Endothelial cell of umbilical vein (primary cell): ENCODE data around the gene NSDHL. TPM values are rescaled to one million over a fixed set of nuclear protein-coding genes. Genes with fewer than 3 reads are reported as not detected.

Source experiments
- BruUV-seq: library from RNA; stranded (reverse); fragments of 400-500 nt; replicated peaks from 2 replicates; lab custom pipeline; 2021; lab: Mats Ljungman, UMichigan
- CTCF ChIA-PET: fragments of 300-600, 350-600 bp; sonication (Branson Sonifier 250); formaldehyde crosslinking; loops from one replicate; lab custom pipeline; 2021; ENCODE audit warnings: antibody characterized with exemption, inconsistent platforms; lab: Charles Lee
- POLR2A ChIA-PET: fragments of 300-600, 350-600 bp; sonication (Branson Sonifier 250); formaldehyde crosslinking; loops from one replicate; lab custom pipeline; 2021; ENCODE audit warnings: antibody characterized with exemption, inconsistent platforms; lab: Charles Lee
- DNase-seq: peaks from one replicate; pipeline ENCODE4 v3.0.0-alpha.2; 2011; ENCODE audit warnings: low read depth, low spot score
- FAIRE-seq: peaks from 2 replicates; lab custom pipeline; 2011; peaks lifted over from hg19 to GRCh38; lab: Jason Lieb, UNC
- H2AFZ ChIP-seq: 2 replicates; pipeline ENCODE4 v1.6.0; 2012; ENCODE audit warnings: low read depth, low read length, control low read depth, inconsistent platforms
- H3K27ac ChIP-seq: 2 replicates; pipeline ENCODE4 v1.5.1; 2011; ENCODE audit warnings: low read depth, mild to moderate bottlenecking, control low read depth, low read length, moderate library complexity; ENCODE audit not compliant: insufficient read depth
- H3K27me3 ChIP-seq, 2 experiments: 2 replicates each; pipeline versions ENCODE4 v1.6.0 to v1.6.1; 2011; ENCODE audit warnings: low read length in 2 of 2, mixed read lengths in 1 of 2; ENCODE audit not compliant: control insufficient read depth in 2 of 2, insufficient read depth in 2 of 2
- H3K36me3 ChIP-seq, 2 experiments: 2 replicates in 1 of 2; 3 replicates in 1 of 2; pipeline ENCODE4 v1.5.1; 2011; ENCODE audit warnings: low read length in 2 of 2, mild to moderate bottlenecking in 1 of 2, moderate library complexity in 1 of 2; ENCODE audit not compliant: control insufficient read depth in 2 of 2, insufficient read depth in 2 of 2; ENCODE audit errors: extremely low read depth in 1 of 2
- H3K4me1 ChIP-seq: 3 replicates; pipeline ENCODE4 v1.5.1; 2011; ENCODE audit warnings: mild to moderate bottlenecking, low read length; ENCODE audit not compliant: control insufficient read depth, insufficient read depth; ENCODE audit errors: extremely low read depth
- H3K4me2 ChIP-seq: 2 replicates; pipeline ENCODE4 v1.6.1; 2011; ENCODE audit warnings: low read length, control low read depth, mixed read lengths; ENCODE audit not compliant: insufficient read depth
- H3K4me3 ChIP-seq, 3 experiments: fragments of 200-600 bp in 1 of 3; sonication (generic), shearing (Covaris generic) in 1 of 3; replicated peaks in 1 of 3; 2 replicates each; pipeline ENCODE4 v1.5.1; 2011 to 2016; ENCODE audit warnings: control low read depth in 3 of 3, low read length in 3 of 3, mild to moderate bottlenecking in 2 of 3, inconsistent platforms in 1 of 3, low read depth in 1 of 3, moderate library complexity in 1 of 3; ENCODE audit not compliant: insufficient read depth in 1 of 3
- H3K79me2 ChIP-seq: 2 replicates; pipeline ENCODE4 v1.6.0; 2012; ENCODE audit warnings: low read length, inconsistent platforms; ENCODE audit not compliant: control insufficient read depth, insufficient read depth
- H3K9ac ChIP-seq: replicated peaks from 2 replicates; pipeline ENCODE3; 2011; ENCODE audit warnings: low read length, control low read depth; ENCODE audit not compliant: insufficient read depth; ENCODE audit errors: extremely low read depth
- H3K9me1 ChIP-seq: replicated peaks from 3 replicates; pipeline ENCODE4 v1.6.0; 2011; ENCODE audit warnings: mild to moderate bottlenecking, low read length; ENCODE audit not compliant: control insufficient read depth, insufficient read depth; ENCODE audit errors: extremely low read depth
- H3K9me3 ChIP-seq: replicated peaks from 2 replicates; pipeline ENCODE4 v1.5.1; 2012; ENCODE audit warnings: low read length, inconsistent platforms; ENCODE audit not compliant: control insufficient read depth, insufficient read depth
- H4K20me1 ChIP-seq: replicated peaks from 2 replicates; pipeline ENCODE3; 2011; ENCODE audit warnings: mild to moderate bottlenecking, low read length; ENCODE audit not compliant: control insufficient read depth, insufficient read depth; ENCODE audit errors: extremely low read depth
- EZH2 ChIP-seq: IDR thresholded peaks from 2 replicates; pipeline ENCODE4 v1.6.1; 2012; ENCODE audit warnings: borderline replicate concordance, low read depth, mild to moderate bottlenecking, moderate library complexity, low read length, inconsistent platforms; ENCODE audit not compliant: severe bottlenecking
- FOS ChIP-seq: IDR thresholded peaks from 2 replicates; pipeline ENCODE4 v1.6.1; 2011; ENCODE audit warnings: mild to moderate bottlenecking, low read length, moderate library complexity, borderline replicate concordance; ENCODE audit not compliant: insufficient read depth
- GATA2 ChIP-seq: IDR thresholded peaks from 2 replicates; pipeline ENCODE4 v1.7.0; 2011; ENCODE audit warnings: low read depth, mild to moderate bottlenecking, moderate library complexity, mixed read lengths, low read length; ENCODE audit not compliant: insufficient read length, insufficient read depth
- JUN ChIP-seq: IDR thresholded peaks from 2 replicates; pipeline ENCODE4 v1.6.1; 2011; ENCODE audit warnings: borderline replicate concordance, low read depth; ENCODE audit not compliant: insufficient read length, insufficient read depth
- MYC ChIP-seq: IDR thresholded peaks from one replicate; pipeline ENCODE4 v1.6.1; 2011; ENCODE audit warnings: mild to moderate bottlenecking, low read depth, low read length
- POLR2A ChIP-seq: IDR thresholded peaks from 2 replicates; pipeline ENCODE4 v1.6.1; 2012; ENCODE audit warnings: low read depth, mild to moderate bottlenecking, control low read depth, low read length
- POLR2AphosphoS5 ChIP-seq: IDR thresholded peaks from 2 replicates; pipeline ENCODE4 v1.6.1; 2012; ENCODE audit warnings: low read depth, mild to moderate bottlenecking, control low read depth, low read length, moderate library complexity; ENCODE audit not compliant: insufficient read depth
- dilution Hi-C: fragments of 300-500 bp; cut with MboI; formaldehyde crosslinking; loops from one replicate; pipeline ENCODE4 v1.15.0; 2019; ENCODE audit warnings: low sequenced_read_pairs; ENCODE audit not compliant: extremely low pct_ligation_motif_present
- intact Hi-C: fragments of 100-400 bp; cut with micrococcal nuclease; formaldehyde crosslinking; loops from one replicate; pipeline ENCODE4 v1.10.0; 2022
- polyA plus RNA-seq, 4 experiments: library from polyadenylated mRNA; depleted of rRNA in 3 of 4; stranded (reverse) in 3 of 4; unstranded in 1 of 4; fragments of >200 nt; gene quantifications; 2 replicates each; pipeline versions ENCODE4 v1.2.1 to v1.2.3, GENCODE V29; 2011 to 2012; ENCODE audit warnings: missing spikeins in 1 of 4
- total RNA-seq: library from RNA; stranded (reverse); gene quantifications from 2 replicates; pipeline ENCODE4 v1.2.3, GENCODE V29; 2021
- TF ChIP-seq, protein P1 (sequence below), 2 donors: IDR thresholded peaks; 1 replicate in 1 of 2; 2 replicates in 1 of 2; pipeline ENCODE4 v1.5.1; 2011; ENCODE audit warnings: low read length in 2 of 2, mild to moderate bottlenecking in 2 of 2, moderate library complexity in 2 of 2, control low read depth in 1 of 2, inconsistent platforms in 1 of 2, low read depth in 1 of 2; ENCODE audit not compliant: insufficient read depth in 1 of 2; ENCODE audit errors: extremely low read depth in 1 of 2
- TF ChIP-seq, protein P2 (sequence below): IDR thresholded peaks from 2 replicates; pipeline ENCODE4 v1.6.1; 2011; ENCODE audit not compliant: insufficient read depth, insufficient read length

The NSDHL gene
- total and polyA plus RNA-seq, 2 donors (not counting 3 experiments of a cell fraction or from before 2014, with no cell fraction given), result 40.0 to 43.7 TPM

DNA sequence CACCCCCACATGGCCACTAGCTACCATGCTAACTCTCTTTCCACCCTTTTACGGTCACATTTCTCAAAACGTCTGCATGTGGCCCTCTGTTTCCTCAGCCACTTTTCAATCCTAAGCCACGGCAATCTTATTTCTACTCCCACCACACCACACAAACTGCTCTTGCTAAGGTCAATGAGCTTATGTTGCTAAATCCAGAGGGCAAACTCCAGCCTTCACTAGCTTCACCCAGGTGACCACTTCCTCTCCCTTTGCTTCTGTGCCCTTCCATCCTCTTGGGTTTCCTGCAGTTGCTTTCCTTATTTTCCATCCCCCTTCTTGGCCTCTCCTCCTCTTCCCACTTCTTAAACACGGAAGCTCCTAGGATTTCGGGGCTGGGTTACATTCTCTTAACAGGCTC, 16.8 kb upstream of the NSDHL start:
- Histone ChIP-seq H3K79me2 (no peaks in the 10 kb centered on the region), H3K27me3 (peaks cover 0 to 2% of the 10 kb centered on the region in 2 experiments), H3K4me1 (no peaks in the 10 kb centered on the region), H3K9me1 (no peaks in the 10 kb centered on the region), H3K9me3 (no peaks in the 10 kb centered on the region), H3K4me2 (no peak overlapping the region), H2AFZ (no peak overlapping the region), H3K9ac (no peak overlapping the region), H3K4me3 (no peak overlapping the region), H3K27ac (no peak overlapping the region), H3K36me3 (no peaks in the 10 kb centered on the region), H4K20me1 (no peaks in the 10 kb centered on the region)
- CTCF ChIA-PET, result interaction anchor here (1.7 kb wide), 1 partner anchor 172 kb away, joined by 4 read pairs; no protein-coding TSS in a partner anchor
- BruUV-seq, result no TSS peak
- DNase-seq, result peak; percentile 7
- dilution Hi-C loops (no loop called here), intact Hi-C loops (no loop called here)
- POLR2A ChIA-PET, result no interaction called here
- no peak for FAIRE-seq
- no peak for TF ChIP-seq GATA2
- no peak for TF ChIP-seq EZH2
- TF ChIP-seq POLR2AphosphoS5, result no peak
- TF ChIP-seq, protein P1, sequence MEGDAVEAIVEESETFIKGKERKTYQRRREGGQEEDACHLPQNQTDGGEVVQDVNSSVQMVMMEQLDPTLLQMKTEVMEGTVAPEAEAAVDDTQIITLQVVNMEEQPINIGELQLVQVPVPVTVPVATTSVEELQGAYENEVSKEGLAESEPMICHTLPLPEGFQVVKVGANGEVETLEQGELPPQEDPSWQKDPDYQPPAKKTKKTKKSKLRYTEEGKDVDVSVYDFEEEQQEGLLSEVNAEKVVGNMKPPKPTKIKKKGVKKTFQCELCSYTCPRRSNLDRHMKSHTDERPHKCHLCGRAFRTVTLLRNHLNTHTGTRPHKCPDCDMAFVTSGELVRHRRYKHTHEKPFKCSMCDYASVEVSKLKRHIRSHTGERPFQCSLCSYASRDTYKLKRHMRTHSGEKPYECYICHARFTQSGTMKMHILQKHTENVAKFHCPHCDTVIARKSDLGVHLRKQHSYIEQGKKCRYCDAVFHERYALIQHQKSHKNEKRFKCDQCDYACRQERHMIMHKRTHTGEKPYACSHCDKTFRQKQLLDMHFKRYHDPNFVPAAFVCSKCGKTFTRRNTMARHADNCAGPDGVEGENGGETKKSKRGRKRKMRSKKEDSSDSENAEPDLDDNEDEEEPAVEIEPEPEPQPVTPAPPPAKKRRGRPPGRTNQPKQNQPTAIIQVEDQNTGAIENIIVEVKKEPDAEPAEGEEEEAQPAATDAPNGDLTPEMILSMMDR (IDR thresholded peaks at IDR 0.05; ENCODE audit: extremely low read depth in 1 of 2, insufficient read depth in 1 of 2, low read depth in 1 of 2, low read length in 2 of 2), result no peak
- no peak for TF ChIP-seq POLR2A
- no peak for TF ChIP-seq MYC
- no peak for TF ChIP-seq JUN
- TF ChIP-seq, protein P2, sequence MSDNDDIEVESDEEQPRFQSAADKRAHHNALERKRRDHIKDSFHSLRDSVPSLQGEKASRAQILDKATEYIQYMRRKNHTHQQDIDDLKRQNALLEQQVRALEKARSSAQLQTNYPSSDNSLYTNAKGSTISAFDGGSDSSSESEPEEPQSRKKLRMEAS, result no peak
- TF ChIP-seq FOS, result no peak
